Astrocyte (in vitro differentiated cells and primary cell): Measurements from ENCODE around the gene PLAAT1. TPM values are rescaled to one million over a fixed set of nuclear protein-coding genes. Genes with fewer than 3 reads are reported as not detected.

Experiments
- DNase-seq: peaks from one replicate; pipeline ENCODE4 v3.0.0-alpha.2; 2010; ENCODE audit warnings: low read depth
- FAIRE-seq: peaks from 2 replicates; lab custom pipeline; 2011; peaks lifted over from hg19 to GRCh38; lab: Jason Lieb, UNC
- H2AFZ ChIP-seq: 2 replicates; pipeline ENCODE4 v1.6.0; 2012; ENCODE audit warnings: low read depth, low read length, inconsistent platforms
- H3K27ac ChIP-seq: 2 replicates; pipeline ENCODE4 v1.5.1; 2011; ENCODE audit warnings: low read depth, low read length, inconsistent platforms
- H3K27me3 ChIP-seq: 2 replicates; pipeline ENCODE4 v1.6.0; 2011; ENCODE audit warnings: low read length, inconsistent platforms; ENCODE audit not compliant: insufficient read depth
- H3K36me3 ChIP-seq: 2 replicates; pipeline ENCODE4 v1.5.1; 2011; ENCODE audit warnings: low read length, inconsistent platforms; ENCODE audit not compliant: insufficient read depth
- H3K4me1 ChIP-seq: 2 replicates; pipeline ENCODE4 v1.5.1; 2011; ENCODE audit warnings: low read length, inconsistent platforms; ENCODE audit not compliant: insufficient read depth
- H3K4me2 ChIP-seq: 2 replicates; pipeline ENCODE4 v1.6.0; 2012; ENCODE audit warnings: low read length, inconsistent platforms
- H3K4me3 ChIP-seq: 2 replicates; pipeline ENCODE4 v1.5.1; 2011; ENCODE audit warnings: low read depth, mild to moderate bottlenecking, low read length, inconsistent platforms; ENCODE audit not compliant: insufficient read depth
- H3K79me2 ChIP-seq: 2 replicates; pipeline ENCODE4 v1.6.0; 2012; ENCODE audit warnings: mild to moderate bottlenecking, low read length, inconsistent platforms; ENCODE audit not compliant: insufficient read depth
- H3K9ac ChIP-seq: 2 replicates; pipeline ENCODE4 v1.6.0; 2012; ENCODE audit warnings: mild to moderate bottlenecking, low read length, inconsistent platforms
- H3K9me3 ChIP-seq: 2 replicates; pipeline ENCODE4 v1.5.1; 2012; ENCODE audit warnings: low read depth, mild to moderate bottlenecking, low read length, inconsistent platforms; ENCODE audit not compliant: insufficient read depth
- H4K20me1 ChIP-seq: 2 replicates; pipeline ENCODE4 v1.6.0; 2012; ENCODE audit warnings: low read length, inconsistent platforms; ENCODE audit not compliant: insufficient read depth
- H3K27ac Mint-ChIP-seq: one replicate; pipeline ENCODE4 v1.8.0; 2021; ENCODE audit warnings: mild to moderate bottlenecking, mixed read lengths; ENCODE audit not compliant: unreplicated experiment
- H3K27me3 Mint-ChIP-seq: one replicate; pipeline ENCODE4 v1.8.0; 2021; ENCODE audit warnings: low read depth, mixed read lengths; ENCODE audit not compliant: unreplicated experiment
- H3K36me3 Mint-ChIP-seq: one replicate; pipeline ENCODE4 v1.8.0; 2021; ENCODE audit warnings: low read depth, mixed read lengths; ENCODE audit not compliant: unreplicated experiment
- H3K4me1 Mint-ChIP-seq: one replicate; pipeline ENCODE4 v1.8.0; 2021; ENCODE audit warnings: low read depth, mixed read lengths; ENCODE audit not compliant: unreplicated experiment
- H3K4me3 Mint-ChIP-seq: one replicate; pipeline ENCODE4 v1.8.0; 2021; ENCODE audit warnings: mild to moderate bottlenecking, moderate library complexity, mixed read lengths; ENCODE audit not compliant: unreplicated experiment
- H3K9me3 Mint-ChIP-seq: one replicate; pipeline ENCODE4 v1.8.0; 2021; ENCODE audit warnings: mild to moderate bottlenecking, mixed read lengths; ENCODE audit not compliant: unreplicated experiment
- EZH2 ChIP-seq: IDR thresholded peaks from 2 replicates; pipeline ENCODE4 v1.6.1; 2012; ENCODE audit warnings: mild to moderate bottlenecking, low read length, inconsistent platforms; ENCODE audit not compliant: insufficient read depth
- total RNA-seq: library from RNA; stranded (reverse); gene quantifications from 2 replicates; pipeline ENCODE4 v1.2.1, GENCODE V29; 2021
- TF ChIP-seq, protein P1 (sequence below): IDR thresholded peaks from 2 replicates; pipeline ENCODE4 v1.5.1; 2011; ENCODE audit warnings: low read depth, mild to moderate bottlenecking, inconsistent platforms, low read length, moderate library complexity; ENCODE audit not compliant: insufficient read depth

The PLAAT1 gene
- total RNA-seq, 1 donor from 2014 or later, result 3.9 TPM

DNA sequence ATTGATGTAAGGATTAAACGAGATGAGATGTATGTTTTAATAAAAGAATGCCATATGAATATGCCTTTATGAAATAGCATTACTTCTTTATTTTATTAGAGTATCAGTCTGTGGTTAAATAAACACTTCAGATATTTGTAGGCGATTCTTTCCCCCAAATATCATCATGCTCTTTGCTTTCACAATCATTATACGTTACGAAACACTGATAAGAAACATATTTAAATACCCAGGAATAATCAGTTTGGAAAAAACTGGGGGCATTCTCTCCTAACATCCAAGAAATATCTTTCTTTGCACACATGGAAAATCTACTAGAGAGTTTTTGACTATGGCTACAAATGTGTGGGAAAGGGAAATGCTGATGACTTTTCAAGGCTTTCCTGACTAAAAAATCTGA is 4.4 kb upstream of the PLAAT1 start:
- H3K4me3 Mint-ChIP-seq, result no peak overlapping the region
- H3K4me1 ChIP-seq, result peaks cover 6% of the 10 kb centered on the region
- H3K79me2 ChIP-seq, result no peaks in the 10 kb centered on the region
- no peaks in the 10 kb centered on the region for H3K36me3 ChIP-seq
- H3K27me3 Mint-ChIP-seq, result no peaks in the 10 kb centered on the region
- no peak overlapping the region for H3K4me2 ChIP-seq
- DNase-seq (peak; percentile 5), FAIRE-seq (no peak)
- no peak overlapping the region for H3K27ac ChIP-seq
- TF ChIP-seq, protein P1, sequence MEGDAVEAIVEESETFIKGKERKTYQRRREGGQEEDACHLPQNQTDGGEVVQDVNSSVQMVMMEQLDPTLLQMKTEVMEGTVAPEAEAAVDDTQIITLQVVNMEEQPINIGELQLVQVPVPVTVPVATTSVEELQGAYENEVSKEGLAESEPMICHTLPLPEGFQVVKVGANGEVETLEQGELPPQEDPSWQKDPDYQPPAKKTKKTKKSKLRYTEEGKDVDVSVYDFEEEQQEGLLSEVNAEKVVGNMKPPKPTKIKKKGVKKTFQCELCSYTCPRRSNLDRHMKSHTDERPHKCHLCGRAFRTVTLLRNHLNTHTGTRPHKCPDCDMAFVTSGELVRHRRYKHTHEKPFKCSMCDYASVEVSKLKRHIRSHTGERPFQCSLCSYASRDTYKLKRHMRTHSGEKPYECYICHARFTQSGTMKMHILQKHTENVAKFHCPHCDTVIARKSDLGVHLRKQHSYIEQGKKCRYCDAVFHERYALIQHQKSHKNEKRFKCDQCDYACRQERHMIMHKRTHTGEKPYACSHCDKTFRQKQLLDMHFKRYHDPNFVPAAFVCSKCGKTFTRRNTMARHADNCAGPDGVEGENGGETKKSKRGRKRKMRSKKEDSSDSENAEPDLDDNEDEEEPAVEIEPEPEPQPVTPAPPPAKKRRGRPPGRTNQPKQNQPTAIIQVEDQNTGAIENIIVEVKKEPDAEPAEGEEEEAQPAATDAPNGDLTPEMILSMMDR, result no peak
- no peak for TF ChIP-seq EZH2
- no peaks in the 10 kb centered on the region for H3K9me3 Mint-ChIP-seq
- H3K27me3 ChIP-seq, result no peaks in the 10 kb centered on the region
- no peaks in the 10 kb centered on the region for H3K9me3 ChIP-seq
- no peaks in the 10 kb centered on the region for H3K4me1 Mint-ChIP-seq
- no peak overlapping the region for H3K27ac Mint-ChIP-seq
- H4K20me1 ChIP-seq, result no peaks in the 10 kb centered on the region
- H3K36me3 Mint-ChIP-seq, result no peaks in the 10 kb centered on the region
- no peak overlapping the region for H3K9ac ChIP-seq
- no peak overlapping the region for H3K4me3 ChIP-seq
- H2AFZ ChIP-seq, result no peak overlapping the region

DNA sequence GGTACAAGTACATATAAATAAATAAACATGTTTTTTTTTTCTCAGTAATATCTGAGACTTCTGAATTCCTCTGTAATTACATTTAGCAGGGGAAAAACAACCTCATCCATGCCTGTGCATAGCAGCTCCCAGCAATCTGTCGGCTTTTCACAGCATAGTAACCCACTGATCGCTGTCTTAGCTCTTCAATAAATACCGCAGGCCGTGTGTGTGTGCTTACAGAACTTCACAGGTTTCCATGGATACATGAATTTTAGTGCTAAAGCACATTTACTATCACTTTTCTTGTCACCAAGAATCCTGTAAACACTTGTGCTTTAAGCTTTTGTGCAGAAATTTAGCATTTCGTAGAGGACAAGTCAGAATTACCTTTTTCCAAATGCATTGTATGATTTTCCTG is 4.0 kb upstream of the PLAAT1 start:
- Histone ChIP-seq H3K79me2 (no peaks in the 10 kb centered on the region), H3K4me3 (no peak overlapping the region), H3K4me2 (no peak overlapping the region), H3K27ac (no peak overlapping the region), H3K9me3 (no peaks in the 10 kb centered on the region), H3K27me3 (no peaks in the 10 kb centered on the region), H4K20me1 (no peaks in the 10 kb centered on the region), H3K4me1 (peaks cover 11% of the 10 kb centered on the region), H3K9ac (no peak overlapping the region), H3K36me3 (no peaks in the 10 kb centered on the region), H2AFZ (no peak overlapping the region)
- TF ChIP-seq EZH2, result no peak
- TF ChIP-seq, protein P1, result no peak
- Mint-ChIP-seq H3K27me3 (no peaks in the 10 kb centered on the region), H3K9me3 (no peaks in the 10 kb centered on the region), H3K36me3 (no peaks in the 10 kb centered on the region), H3K27ac (no peak overlapping the region), H3K4me1 (peaks cover 3% of the 10 kb centered on the region), H3K4me3 (no peak overlapping the region)
- FAIRE-seq (no peak), DNase-seq (no peak)

DNA sequence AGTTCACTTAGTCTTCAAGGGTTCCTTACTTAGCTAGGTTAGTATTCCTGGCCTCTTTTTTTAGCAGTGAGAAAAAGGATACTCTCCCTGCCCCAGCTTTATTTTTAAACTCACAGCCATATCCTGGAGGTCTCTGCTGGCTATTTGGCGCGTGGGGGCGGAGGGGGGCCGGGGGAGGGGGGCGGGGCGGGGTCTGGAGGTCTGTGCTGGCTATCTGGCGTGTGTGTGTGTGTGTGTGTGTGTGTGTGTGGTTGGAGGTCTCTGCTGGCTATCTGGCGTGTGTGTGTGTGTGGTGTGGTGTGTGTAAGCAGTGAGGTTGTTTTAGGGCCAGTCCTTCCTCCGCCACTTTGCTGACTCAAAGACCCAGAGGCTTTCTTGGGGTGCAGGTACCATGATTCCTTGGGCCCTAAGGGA is 579 bp upstream of the PLAAT1 start:
- TF ChIP-seq, protein P1, result no peak
- no peak for TF ChIP-seq EZH2
- H3K4me1 Mint-ChIP-seq, result peaks cover 6% of the 10 kb centered on the region
- peak overlapping the region; percentile 82 for H3K9ac ChIP-seq
- H3K9me3 ChIP-seq, result no peaks in the 10 kb centered on the region
- H3K36me3 ChIP-seq, result no peaks in the 10 kb centered on the region
- no peaks in the 10 kb centered on the region for H3K27me3 ChIP-seq
- H3K4me3 ChIP-seq, result peak overlapping the region; percentile 74
- H3K27me3 Mint-ChIP-seq, result no peaks in the 10 kb centered on the region
- H3K27ac ChIP-seq, result peak overlapping the region; percentile 17
- H3K4me2 ChIP-seq, result peak overlapping the region; percentile 97
- DNase-seq (peak; percentile 37), FAIRE-seq (no peak)
- H3K79me2 ChIP-seq, result no peaks in the 10 kb centered on the region
- no peaks in the 10 kb centered on the region for H4K20me1 ChIP-seq
- peak overlapping the region; percentile 53 for H3K27ac Mint-ChIP-seq
- H2AFZ ChIP-seq, result peak overlapping the region; percentile 95
- H3K9me3 Mint-ChIP-seq, result no peaks in the 10 kb centered on the region
- H3K4me1 ChIP-seq, result peaks cover 13% of the 10 kb centered on the region
- peak overlapping the region; percentile 82 for H3K4me3 Mint-ChIP-seq
- no peaks in the 10 kb centered on the region for H3K36me3 Mint-ChIP-seq
